Placental pericyte (primary cell): Measurements from ENCODE around the gene SARDH. TPM values are rescaled to one million over a fixed set of nuclear protein-coding genes. Genes with fewer than 3 reads are reported as not detected.

Experiments
- total RNA-seq: library from RNA; depleted of rRNA; stranded (reverse); fragments of >200 nt; gene quantifications from 2 replicates; pipeline ENCODE4 v1.2.3, GENCODE V29; 2012

SARDH gene
- 11.9 and 12.5 TPM in 2 replicates for total RNA-seq

GRCh38 chr9:133737774-133738639 lies at the start of gene SARDH:
Gene SARDH, minus strand, starts transcription at chr9:133738352. Its CDS starts 4,179 bp downstream, at chr9:133734173.

GRCh38 chr9:133635533-133636531 lies 102.3 kb downstream of the SARDH start, which contains the start of gene DBH:
Gene DBH, plus strand, starts transcription at chr9:133636363. Its CDS starts 9 bp downstream, at chr9:133636372.

Other genes with a start within 250 kb of the SARDH start
- gene MYMK, start 213.4 kb downstream of the SARDH start, total RNA-seq = not detected in 2 replicates
- gene ADAMTSL2, start 203.6 kb downstream of the SARDH start, total RNA-seq = 0.57 and 17.7 TPM in 2 replicates
- 2.2 TPM in 1 of 2 replicates, not detected in the other for gene FAM163B, start 129.0 kb downstream of the SARDH start, total RNA-seq
- gene DBH, start 102.0 kb downstream of the SARDH start, total RNA-seq = not detected in 2 replicates